IMR-90 (cell line): ENCODE results near the gene GSK3B. TPM values are rescaled to one million over a fixed set of nuclear protein-coding genes. Genes with fewer than 3 reads are reported as not detected.

ENCODE experiments used
- ATAC-seq: fragments of 200-7000 bp; cut with Tn5 transposase; 2 replicates; pipeline ENCODE4 v1.9.1; 2020; ENCODE audit warnings: low read depth, mild to moderate bottlenecking, moderate library complexity
- BruUV-seq: library from RNA; stranded (reverse); fragments of 400-500 nt; replicated peaks from 2 replicates; lab custom pipeline; 2021; lab: Mats Ljungman, UMichigan
- CTCF ChIA-PET: fragments of 300-600 bp; formaldehyde crosslinking; extraction: SDS; loops from one replicate; lab custom pipeline; 2021; ENCODE audit warnings: antibody characterized with exemption; lab: Yijun Ruan, JAX
- POLR2A ChIA-PET: fragments of 300-600 bp; sonication (Branson Sonifier 250); formaldehyde crosslinking; loops from one replicate; lab custom pipeline; 2022; ENCODE audit warnings: antibody characterized with exemption; ENCODE audit not compliant: unreplicated experiment; lab: Charles Lee
- DNase-seq: peaks from one replicate; pipeline ENCODE4 v3.0.0; 2013
- H2AFZ ChIP-seq: replicated peaks from 2 replicates; pipeline ENCODE3; 2013; ENCODE audit warnings: low read length, mild to moderate bottlenecking; ENCODE audit not compliant: poor library complexity
- H2AK5ac ChIP-seq: 2 replicates; pipeline ENCODE4 v1.6.1; 2013; ENCODE audit warnings: low read depth, low read length, inconsistent platforms
- H2AK9ac ChIP-seq: replicated peaks from 2 replicates; pipeline ENCODE3; 2013; ENCODE audit warnings: mild to moderate bottlenecking, low read depth, low read length, moderate library complexity; ENCODE audit not compliant: poor library complexity
- H2BK120ac ChIP-seq: 2 replicates; pipeline ENCODE4 v1.6.1; 2013; ENCODE audit warnings: low read depth, low read length, inconsistent platforms
- H2BK15ac ChIP-seq: 3 replicates; pipeline ENCODE4 v1.6.1; 2013; ENCODE audit warnings: low read depth, low read length, inconsistent platforms
- H2BK20ac ChIP-seq: 2 replicates; pipeline ENCODE4 v1.6.1; 2013; ENCODE audit warnings: low read depth, mild to moderate bottlenecking, inconsistent platforms, low read length, moderate library complexity
- H2BK5ac ChIP-seq: 2 replicates; pipeline ENCODE4 v1.6.1; 2013; ENCODE audit warnings: mild to moderate bottlenecking, low read depth, low read length, inconsistent platforms; ENCODE audit not compliant: poor library complexity, severe bottlenecking
- H3K14ac ChIP-seq: replicated peaks from 2 replicates; pipeline ENCODE4 v1.6.1; 2013; ENCODE audit warnings: low read depth, low read length, inconsistent platforms
- H3K18ac ChIP-seq: 2 replicates; pipeline ENCODE4 v1.6.1; 2013; ENCODE audit warnings: low read depth, low read length, control low read depth
- H3K23ac ChIP-seq: 2 replicates; pipeline ENCODE4 v1.6.1; 2013; ENCODE audit warnings: low read depth, low read length, inconsistent platforms
- H3K27ac ChIP-seq: 2 replicates; pipeline ENCODE4 v1.5.1; 2013; ENCODE audit warnings: mild to moderate bottlenecking, control low read depth, low read length; ENCODE audit not compliant: insufficient read depth
- H3K27me3 ChIP-seq: 2 replicates; pipeline ENCODE4 v1.6.1; 2013; ENCODE audit warnings: low read length; ENCODE audit not compliant: control insufficient read depth, insufficient read depth
- H3K36me3 ChIP-seq: 2 replicates; pipeline ENCODE4 v1.6.1; 2013; ENCODE audit warnings: low read length, mixed read lengths; ENCODE audit not compliant: control insufficient read depth, insufficient read depth
- H3K4ac ChIP-seq: 2 replicates; pipeline ENCODE4 v1.6.1; 2013; ENCODE audit warnings: low read depth, low read length, inconsistent platforms
- H3K4me1 ChIP-seq: 2 replicates; pipeline ENCODE4 v1.6.1; 2013; ENCODE audit warnings: low read length, mixed read lengths; ENCODE audit not compliant: control insufficient read depth, insufficient read depth
- H3K4me2 ChIP-seq: 2 replicates; pipeline ENCODE4 v1.6.1; 2013; ENCODE audit warnings: low read depth, mild to moderate bottlenecking, control low read depth, low read length, moderate library complexity
- H3K4me3 ChIP-seq: 2 replicates; pipeline ENCODE4 v1.5.1; 2013; ENCODE audit warnings: low read depth, mild to moderate bottlenecking, control low read depth, low read length, moderate library complexity; ENCODE audit not compliant: insufficient read depth
- H3K56ac ChIP-seq: 2 replicates; pipeline ENCODE4 v1.6.1; 2013; ENCODE audit warnings: low read length, inconsistent platforms; ENCODE audit not compliant: insufficient read depth; ENCODE audit errors: extremely low read depth
- H3K79me1 ChIP-seq, 2 experiments: 2 replicates each; pipeline ENCODE4 v1.6.1; 2013; ENCODE audit warnings: low read length in 2 of 2, inconsistent platforms in 1 of 2, low read depth in 1 of 2
- H3K9ac ChIP-seq: 2 replicates; pipeline ENCODE4 v1.6.1; 2013; ENCODE audit warnings: low read depth, low read length, control low read depth
- H3K9me1 ChIP-seq: 2 replicates; pipeline ENCODE4 v1.6.1; 2013; ENCODE audit warnings: low read length, inconsistent platforms; ENCODE audit not compliant: insufficient read depth
- H3K9me3 ChIP-seq: 2 replicates; pipeline ENCODE4 v1.6.1; 2013; ENCODE audit warnings: low read length; ENCODE audit not compliant: control insufficient read depth, insufficient read depth
- H4K20me1 ChIP-seq: 2 replicates; pipeline ENCODE4 v1.6.1; 2013; ENCODE audit warnings: low read length, inconsistent platforms; ENCODE audit not compliant: insufficient read depth
- H4K5ac ChIP-seq: 2 replicates; pipeline ENCODE4 v1.6.1; 2013; ENCODE audit warnings: mild to moderate bottlenecking, low read depth, low read length, control low read depth
- H4K8ac ChIP-seq, 2 experiments: 2 replicates each; pipeline ENCODE4 v1.6.1; 2013; ENCODE audit warnings: low read depth in 2 of 2, low read length in 2 of 2, control low read depth in 1 of 2, inconsistent platforms in 1 of 2
- H4K91ac ChIP-seq: 2 replicates; pipeline ENCODE4 v1.6.1; 2013; ENCODE audit warnings: low read depth, low read length, inconsistent platforms; ENCODE audit not compliant: insufficient read depth
- BHLHE40 ChIP-seq: fragments of 150-350 bp; IDR thresholded peaks from 2 replicates; pipeline ENCODE4 v1.6.1; 2016; ENCODE audit warnings: mild to moderate bottlenecking, low read depth, low read length
- CEBPB ChIP-seq: IDR thresholded peaks from 2 replicates; pipeline ENCODE4 v1.6.1; 2012; ENCODE audit warnings: low read depth, low read length, improper control_type of control experiment
- CHD1 ChIP-seq: IDR thresholded peaks from 2 replicates; pipeline ENCODE4 v1.6.1; 2012; ENCODE audit warnings: low read depth, low read length, improper control_type of control experiment
- FOS ChIP-seq: fragments of 150-350 bp; IDR thresholded peaks from 2 replicates; pipeline ENCODE4 v1.6.1; 2016; ENCODE audit warnings: low read depth, low read length
- MAZ ChIP-seq: IDR thresholded peaks from 2 replicates; pipeline ENCODE4 v1.6.1; 2012; ENCODE audit warnings: low read depth, mild to moderate bottlenecking, low read length, improper control_type of control experiment, moderate library complexity, borderline replicate concordance
- POLR2A ChIP-seq: IDR thresholded peaks from 2 replicates; pipeline ENCODE4 v1.6.1; 2012; ENCODE audit warnings: mild to moderate bottlenecking, low read depth, low read length
- RCOR1 ChIP-seq: IDR thresholded peaks from 2 replicates; pipeline ENCODE4 v1.6.1; 2012; ENCODE audit warnings: mild to moderate bottlenecking, low read length, improper control_type of control experiment; ENCODE audit not compliant: insufficient replicate concordance
- RFX5 ChIP-seq: IDR thresholded peaks from 2 replicates; pipeline ENCODE4 v1.8.0; 2012; ENCODE audit warnings: low read depth, mild to moderate bottlenecking, low read length, moderate library complexity
- SMC3 ChIP-seq: fragments of 150-350 bp; IDR thresholded peaks from 2 replicates; pipeline ENCODE4 v1.6.1; 2016; ENCODE audit warnings: low read depth, mild to moderate bottlenecking, antibody characterized with exemption, low read length, moderate library complexity
- WGBS, 2 experiments: methylation state at CpG; one replicate each; pipeline versions ENCODE4 v1.1.5 to v1.1.7; 2013; ENCODE audit warnings: missing lambda C conversion rate in 2 of 2; ENCODE audit not compliant: insufficient read length in 1 of 2; ENCODE audit errors: extremely low coverage in 2 of 2; 5-methylcytosine and 5-hydroxymethylcytosine counted together
- dilution Hi-C: fragments of 300-500 bp; cut with HindIII; formaldehyde crosslinking; loops from one replicate; pipeline ENCODE4 v1.14.3; 2018; ENCODE audit warnings: low sequenced_read_pairs; ENCODE audit not compliant: unreplicated experiment
- in situ Hi-C: fragments of 300-500 bp; cut with MboI; formaldehyde crosslinking; loops from 3 replicates; pipeline ENCODE4 v1.14.3; 2019; ENCODE audit warnings: low sequenced_read_pairs, inconsistent platforms, mixed read lengths
- intact Hi-C: fragments of 100-400 bp; cut with micrococcal nuclease; formaldehyde crosslinking; loops from 2 replicates; pipeline ENCODE4 v1.10.0; 2022
- polyA plus RNA-seq, 3 experiments: library from polyadenylated mRNA; depleted of rRNA; stranded (reverse); fragments of >200 nt; gene quantifications; 2 replicates each; pipeline ENCODE4 v1.2.3, GENCODE V29; 2012; ENCODE audit warnings: low replicate concordance in 1 of 3
- total RNA-seq: library from RNA; depleted of rRNA; stranded (reverse); fragments of >200 nt; gene quantifications from 2 replicates; pipeline ENCODE4 v1.2.3, GENCODE V29; 2012
- TF ChIP-seq, protein P1 (sequence below): fragments of 150-350 bp; IDR thresholded peaks from 2 replicates; pipeline ENCODE4 v1.6.1; 2017; ENCODE audit warnings: mild to moderate bottlenecking, antibody characterized with exemption, low read length, low read depth
- TF ChIP-seq, protein P2 (sequence below): conservative IDR thresholded peaks from 2 replicates; pipeline ENCODE4 v1.5.1; 2012; ENCODE audit warnings: mild to moderate bottlenecking, low read depth, low read length, improper control_type of control experiment
- TF ChIP-seq, protein P3 (sequence below): fragments of 150-350 bp; IDR thresholded peaks from 2 replicates; pipeline ENCODE4 v1.6.1; 2016; ENCODE audit warnings: low read depth, mild to moderate bottlenecking, low read length, moderate library complexity, borderline replicate concordance

The GSK3B gene
- total and polyA plus RNA-seq, 2 of the 4 experiments (the other 2 are of a cell fraction), result 19.2 to 33.2 TPM

DNA sequence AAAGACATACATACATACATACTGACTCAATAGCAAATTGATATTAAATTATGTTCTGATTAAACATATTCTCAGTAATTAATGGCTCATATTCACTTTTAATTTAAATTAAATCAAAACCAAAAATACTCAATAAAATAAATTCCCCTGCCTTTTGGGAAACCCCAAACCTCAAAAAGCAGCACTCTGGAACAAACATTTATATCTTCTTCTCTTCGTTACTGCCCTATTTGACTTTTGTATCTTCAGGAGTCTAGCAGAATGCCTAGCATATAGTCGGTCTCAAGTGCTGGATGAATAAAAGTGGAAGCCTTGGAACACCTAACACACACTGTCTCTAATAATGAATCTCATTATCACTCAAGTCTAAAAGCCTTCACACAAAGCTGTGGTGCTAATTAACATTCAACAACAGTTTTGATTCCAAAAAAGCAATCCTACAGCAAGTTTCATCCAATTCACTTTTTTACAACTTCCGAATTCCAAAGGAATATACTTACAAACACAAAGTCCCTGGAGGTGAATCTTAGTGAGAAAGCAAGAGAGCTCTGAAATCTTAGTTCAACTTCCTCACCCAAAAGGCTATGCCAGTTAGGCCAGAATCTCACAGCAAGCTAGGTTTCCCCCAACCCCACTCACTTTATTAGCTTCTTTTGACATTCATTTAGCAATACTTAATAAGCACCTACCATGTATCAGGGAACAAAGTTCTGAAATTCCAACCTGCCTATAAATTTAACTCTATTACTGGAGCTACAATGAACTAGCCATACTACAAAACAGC, 35.0 kb downstream of the GSK3B start:
- Histone ChIP-seq H4K20me1 (peaks cover 72% of the 10 kb centered on the region), H3K4me2 (no peak overlapping the region), H3K27ac (no peak overlapping the region), H3K4ac (no peak overlapping the region), H3K14ac (no peak overlapping the region), H2AK5ac (no peak overlapping the region), H4K91ac (no peak overlapping the region), H3K36me3 (no peaks in the 10 kb centered on the region), H4K8ac (no peak overlapping the region), H3K27me3 (no peaks in the 10 kb centered on the region), H3K9me1 (peaks cover 3% of the 10 kb centered on the region; the same call in 1 of the 2 replicates), H3K79me1 (peaks cover 22 to 55% of the 10 kb centered on the region in 2 experiments), H3K9me3 (no peaks in the 10 kb centered on the region), H3K18ac (no peak overlapping the region), H3K23ac (no peak overlapping the region), H3K56ac (no peak overlapping the region), H2AK9ac (no peak overlapping the region), H2BK20ac (no peak overlapping the region), H2BK15ac (no peak overlapping the region), H2BK120ac (no peak overlapping the region), H3K9ac (no peak overlapping the region), H2AFZ (no peak overlapping the region), H3K4me3 (no peak overlapping the region), H2BK5ac (no peak overlapping the region), H3K4me1 (no peaks in the 10 kb centered on the region), H4K5ac (no peak overlapping the region)
- ATAC-seq (no peak), DNase-seq (no peak)
- intact Hi-C loops (no loop called here), dilution Hi-C loops (no loop called here), in situ Hi-C loops (no loop called here)
- ChIA-PET CTCF (interaction anchor here (0.6 kb wide), 1 partner anchor 67 kb away, joined by 3 read pairs; no protein-coding TSS in a partner anchor), POLR2A (interaction anchor here (0.8 kb wide), 1 partner anchor 36 kb away, joined by 4 read pairs; no protein-coding TSS in a partner anchor)
- WGBS, 2 experiments, result no CpG with 5 or more reads among the region's 3 CpGs
- TF ChIP-seq RCOR1 (no peak), CEBPB (no peak), FOS (no peak), SMC3 (no peak), BHLHE40 (no peak), CHD1 (no peak), MAZ (no peak), RFX5 (no peak), POLR2A (no peak)
- TF ChIP-seq, protein P1, sequence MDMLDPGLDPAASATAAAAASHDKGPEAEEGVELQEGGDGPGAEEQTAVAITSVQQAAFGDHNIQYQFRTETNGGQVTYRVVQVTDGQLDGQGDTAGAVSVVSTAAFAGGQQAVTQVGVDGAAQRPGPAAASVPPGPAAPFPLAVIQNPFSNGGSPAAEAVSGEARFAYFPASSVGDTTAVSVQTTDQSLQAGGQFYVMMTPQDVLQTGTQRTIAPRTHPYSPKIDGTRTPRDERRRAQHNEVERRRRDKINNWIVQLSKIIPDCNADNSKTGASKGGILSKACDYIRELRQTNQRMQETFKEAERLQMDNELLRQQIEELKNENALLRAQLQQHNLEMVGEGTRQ, result no peak
- TF ChIP-seq, protein P2, sequence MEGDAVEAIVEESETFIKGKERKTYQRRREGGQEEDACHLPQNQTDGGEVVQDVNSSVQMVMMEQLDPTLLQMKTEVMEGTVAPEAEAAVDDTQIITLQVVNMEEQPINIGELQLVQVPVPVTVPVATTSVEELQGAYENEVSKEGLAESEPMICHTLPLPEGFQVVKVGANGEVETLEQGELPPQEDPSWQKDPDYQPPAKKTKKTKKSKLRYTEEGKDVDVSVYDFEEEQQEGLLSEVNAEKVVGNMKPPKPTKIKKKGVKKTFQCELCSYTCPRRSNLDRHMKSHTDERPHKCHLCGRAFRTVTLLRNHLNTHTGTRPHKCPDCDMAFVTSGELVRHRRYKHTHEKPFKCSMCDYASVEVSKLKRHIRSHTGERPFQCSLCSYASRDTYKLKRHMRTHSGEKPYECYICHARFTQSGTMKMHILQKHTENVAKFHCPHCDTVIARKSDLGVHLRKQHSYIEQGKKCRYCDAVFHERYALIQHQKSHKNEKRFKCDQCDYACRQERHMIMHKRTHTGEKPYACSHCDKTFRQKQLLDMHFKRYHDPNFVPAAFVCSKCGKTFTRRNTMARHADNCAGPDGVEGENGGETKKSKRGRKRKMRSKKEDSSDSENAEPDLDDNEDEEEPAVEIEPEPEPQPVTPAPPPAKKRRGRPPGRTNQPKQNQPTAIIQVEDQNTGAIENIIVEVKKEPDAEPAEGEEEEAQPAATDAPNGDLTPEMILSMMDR, result no peak
- TF ChIP-seq, protein P3, sequence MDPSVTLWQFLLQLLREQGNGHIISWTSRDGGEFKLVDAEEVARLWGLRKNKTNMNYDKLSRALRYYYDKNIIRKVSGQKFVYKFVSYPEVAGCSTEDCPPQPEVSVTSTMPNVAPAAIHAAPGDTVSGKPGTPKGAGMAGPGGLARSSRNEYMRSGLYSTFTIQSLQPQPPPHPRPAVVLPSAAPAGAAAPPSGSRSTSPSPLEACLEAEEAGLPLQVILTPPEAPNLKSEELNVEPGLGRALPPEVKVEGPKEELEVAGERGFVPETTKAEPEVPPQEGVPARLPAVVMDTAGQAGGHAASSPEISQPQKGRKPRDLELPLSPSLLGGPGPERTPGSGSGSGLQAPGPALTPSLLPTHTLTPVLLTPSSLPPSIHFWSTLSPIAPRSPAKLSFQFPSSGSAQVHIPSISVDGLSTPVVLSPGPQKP, result no peak
- BruUV-seq, result no TSS peak
